RWPE2 (cell line): ENCODE data around the gene SGCG.

Experiments
- ATAC-seq: fragments of 200-7000 bp; cut with Tn5 transposase; 3 replicates; pipeline ENCODE4 v1.9.1; 2021; ENCODE audit warnings: low read depth
- DNase-seq: peaks from one replicate; pipeline ENCODE4 v3.0.0-alpha.2; 2020; ENCODE audit warnings: low spot score
- H3K27ac ChIP-seq: fragments of 450-650 bp; 2 replicates; pipeline ENCODE4 v1.5.1; 2017; ENCODE audit warnings: mild to moderate bottlenecking; ENCODE audit not compliant: poor library complexity, severe bottlenecking
- H3K27me3 ChIP-seq: fragments of 250-450 bp; sonication (Bioruptor Pico); 2 replicates; pipeline ENCODE4 v1.5.1; 2021; ENCODE audit warnings: mild to moderate bottlenecking, moderate library complexity; ENCODE audit not compliant: insufficient read depth, poor library complexity, severe bottlenecking
- H3K36me3 ChIP-seq: fragments of 250-450 bp; sonication (Bioruptor Pico); 2 replicates; pipeline ENCODE4 v1.5.1; 2020; ENCODE audit warnings: low read depth, mild to moderate bottlenecking, moderate library complexity
- H3K4me1 ChIP-seq: fragments of 250-450 bp; sonication (Bioruptor Pico); 2 replicates; pipeline ENCODE4 v1.5.1; 2021; ENCODE audit warnings: mild to moderate bottlenecking, moderate library complexity; ENCODE audit not compliant: insufficient read depth, poor library complexity, severe bottlenecking
- H3K4me3 ChIP-seq: fragments of 250-450 bp; sonication (Bioruptor Pico); 2 replicates; pipeline ENCODE4 v1.5.1; 2021; ENCODE audit warnings: mild to moderate bottlenecking, moderate library complexity; ENCODE audit not compliant: severe bottlenecking
- H3K9me3 ChIP-seq: fragments of 250-450 bp; sonication (Bioruptor Pico); 2 replicates; pipeline ENCODE4 v1.5.1; 2021; ENCODE audit warnings: mild to moderate bottlenecking, moderate library complexity; ENCODE audit not compliant: severe bottlenecking
- CTCF ChIP-seq: fragments of 450-650 bp; IDR thresholded peaks from one replicate; pipeline ENCODE4 v1.5.1; 2017; ENCODE audit warnings: mild to moderate bottlenecking, moderate library complexity; ENCODE audit not compliant: poor library complexity, severe bottlenecking

SGCG gene

DNA sequence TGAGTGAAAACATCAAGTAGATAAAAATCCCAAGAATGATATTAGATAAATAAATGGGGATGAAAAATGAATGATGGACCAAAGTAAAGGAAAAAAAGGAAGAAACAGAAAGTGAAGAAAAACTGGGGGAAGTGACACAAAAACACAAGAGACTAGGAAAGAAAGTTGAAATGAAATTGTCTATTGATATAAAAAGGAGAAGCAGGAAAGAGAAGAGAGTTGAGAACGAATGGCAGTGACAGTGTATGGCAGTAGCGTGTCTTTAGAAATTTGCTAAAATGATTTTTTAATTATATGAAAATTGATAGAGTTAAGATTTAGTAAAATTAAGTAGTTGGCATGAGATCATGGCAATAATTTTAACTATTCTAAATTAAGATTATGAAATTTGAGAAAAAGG lies 36.3 kb upstream of the SGCG start:
- no peak overlapping the region for H3K4me3 ChIP-seq
- H3K27me3 ChIP-seq = no peaks in the 10 kb centered on the region
- no peaks in the 10 kb centered on the region for H3K4me1 ChIP-seq
- no peak overlapping the region for H3K27ac ChIP-seq
- DNase-seq = no peak
- no peaks in the 10 kb centered on the region for H3K36me3 ChIP-seq
- H3K9me3 ChIP-seq = no peaks in the 10 kb centered on the region
- no peak for ATAC-seq
- TF ChIP-seq CTCF = no peak

DNA sequence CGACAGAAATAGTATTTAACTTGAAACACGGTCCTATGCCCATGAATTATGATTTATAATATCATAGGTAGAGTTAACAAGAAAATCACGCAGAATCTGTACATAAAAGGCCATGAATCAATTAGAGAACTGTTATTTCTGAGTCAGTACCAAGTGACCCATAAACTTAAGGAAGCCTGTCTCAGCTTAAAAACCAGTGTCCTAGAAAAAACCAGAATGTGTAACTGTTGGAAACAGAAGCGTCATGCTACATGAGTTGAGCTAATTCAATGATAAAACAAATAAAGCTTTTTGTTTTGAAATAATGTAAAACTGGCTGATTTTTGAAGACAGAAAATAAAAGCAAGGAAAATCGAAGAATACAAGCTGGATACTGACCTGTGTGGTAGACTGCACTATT lies 34.8 kb upstream of the SGCG start:
- Histone ChIP-seq H3K27ac (no peak overlapping the region), H3K27me3 (no peaks in the 10 kb centered on the region), H3K4me1 (no peaks in the 10 kb centered on the region), H3K9me3 (no peaks in the 10 kb centered on the region), H3K36me3 (no peaks in the 10 kb centered on the region), H3K4me3 (no peak overlapping the region)
- no peak for ATAC-seq
- no peak for DNase-seq
- no peak for TF ChIP-seq CTCF

- no peak for TF ChIP-seq CTCF
- no peaks in the 10 kb centered on the region for H3K4me1 ChIP-seq
- no peak overlapping the region for H3K4me3 ChIP-seq
- no peak overlapping the region for H3K27ac ChIP-seq
- H3K27me3 ChIP-seq = no peaks in the 10 kb centered on the region
- peak; percentile 60 for ATAC-seq
- no peaks in the 10 kb centered on the region for H3K9me3 ChIP-seq
- no peak for DNase-seq
- no peaks in the 10 kb centered on the region for H3K36me3 ChIP-seq
These were observed 33.8 kb upstream of the SGCG start for GRCh38 chr13:23146811-23147625.

DNA sequence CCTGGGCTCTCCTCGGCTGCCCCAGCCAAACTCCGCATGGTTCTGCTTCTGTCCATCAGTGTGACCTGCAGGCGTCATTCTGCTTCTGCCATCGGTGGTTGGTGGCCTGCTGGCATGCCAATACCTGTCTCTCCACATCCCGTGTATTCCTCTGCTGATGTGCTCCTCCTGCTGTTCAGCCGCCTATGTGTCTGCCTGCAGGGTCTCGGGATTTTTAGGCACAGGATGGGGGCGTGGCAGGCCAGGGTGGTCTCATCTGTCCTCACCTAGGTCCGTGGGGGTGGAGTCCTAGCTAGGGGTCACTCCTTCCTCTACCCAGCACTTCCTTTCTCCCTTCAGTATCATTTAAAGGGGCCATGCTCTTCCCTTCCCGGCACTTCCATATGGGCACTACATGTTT lies 33.0 kb upstream of the SGCG start:
- no peak for TF ChIP-seq CTCF
- H3K36me3 ChIP-seq = no peaks in the 10 kb centered on the region
- DNase-seq (no peak), ATAC-seq (no peak)
- H3K27ac ChIP-seq = no peak overlapping the region
- H3K9me3 ChIP-seq = no peaks in the 10 kb centered on the region
- H3K4me3 ChIP-seq = no peak overlapping the region
- H3K4me1 ChIP-seq = no peaks in the 10 kb centered on the region
- no peaks in the 10 kb centered on the region for H3K27me3 ChIP-seq

DNA sequence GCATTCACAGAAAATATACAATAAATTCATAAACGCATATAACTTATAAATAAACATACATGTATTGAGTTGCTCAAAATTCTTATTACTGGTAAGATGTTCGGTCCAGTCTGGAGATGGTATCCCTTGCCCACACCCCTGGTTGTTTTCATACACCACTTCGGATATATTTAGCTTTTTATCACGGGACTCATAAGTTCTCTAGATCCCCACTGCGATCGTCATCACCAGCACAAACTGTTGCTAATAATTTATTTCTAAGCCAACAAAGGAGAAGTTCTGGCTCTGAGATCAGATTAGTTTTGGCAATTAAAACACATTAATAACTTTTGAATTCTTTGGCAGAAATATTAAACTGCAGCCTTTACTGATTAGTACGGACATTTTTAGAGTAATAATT lies 23.0 kb upstream of the SGCG start:
- ATAC-seq (no peak), DNase-seq (no peak)
- H3K27me3 ChIP-seq = peaks cover 32% of the 10 kb centered on the region
- H3K36me3 ChIP-seq = no peaks in the 10 kb centered on the region
- H3K4me3 ChIP-seq = no peak overlapping the region
- H3K4me1 ChIP-seq = no peaks in the 10 kb centered on the region
- no peaks in the 10 kb centered on the region for H3K9me3 ChIP-seq
- H3K27ac ChIP-seq = no peak overlapping the region
- no peak for TF ChIP-seq CTCF
